Measurements from ENCODE around the gene ZNF782.
A peak's percentile ranks its signal among the peaks of the same experiment; 100 is the strongest.
"Not testable (repeated sequence)": the region's sequence is repeated elsewhere in the genome, so short reads cannot be mapped to it uniquely, and the experiment has no call there.

ZNF782 gene

GRCh38 chr9:96867079-96867804, 12.9 kb upstream of the ZNF782 start:
- Mint-ChIP-seq H3K36me3 (no peaks in the 10 kb centered on the region), H3K27me3 (peaks cover 20% of the 10 kb centered on the region), H3K4me3 (no peak overlapping the region), H3K4me1 (no peaks in the 10 kb centered on the region), H3K27ac (no peak overlapping the region), H3K9me3 (no peaks in the 10 kb centered on the region)
- no peak for DNase-seq
- CTCF ChIA-PET = no interaction called here

DNA sequence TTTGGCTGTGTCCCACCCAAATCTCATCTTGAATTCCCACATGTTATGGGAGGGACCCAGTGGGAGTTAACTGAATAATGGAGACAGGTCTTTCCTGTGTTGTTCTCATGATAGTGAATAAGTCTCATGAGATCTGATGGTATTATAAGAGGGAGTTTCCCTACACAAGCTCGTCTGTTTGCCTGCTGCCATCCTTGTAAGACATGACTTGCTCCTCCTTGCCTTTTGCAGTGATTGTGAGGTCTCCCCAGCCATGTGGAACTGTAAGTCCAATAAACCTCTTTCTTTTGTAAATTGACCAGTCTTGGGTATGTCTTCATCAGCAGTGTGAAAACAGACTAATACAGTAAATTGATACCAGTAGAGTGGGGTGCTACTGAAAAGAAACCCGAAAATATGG, 10.9 kb upstream of the ZNF782 start:
- not testable (repeated sequence) for H3K27ac Mint-ChIP-seq, H3K4me1 Mint-ChIP-seq, H3K36me3 Mint-ChIP-seq, H3K9me3 Mint-ChIP-seq, DNase-seq, H3K4me3 Mint-ChIP-seq
- CTCF ChIA-PET = interaction anchor here (0.6 kb wide), 1 partner anchor 1152 kb away, joined by 3 read pairs; no protein-coding TSS in a partner anchor
- H3K27me3 Mint-ChIP-seq = peaks cover 18% of the 10 kb centered on the region

DNA sequence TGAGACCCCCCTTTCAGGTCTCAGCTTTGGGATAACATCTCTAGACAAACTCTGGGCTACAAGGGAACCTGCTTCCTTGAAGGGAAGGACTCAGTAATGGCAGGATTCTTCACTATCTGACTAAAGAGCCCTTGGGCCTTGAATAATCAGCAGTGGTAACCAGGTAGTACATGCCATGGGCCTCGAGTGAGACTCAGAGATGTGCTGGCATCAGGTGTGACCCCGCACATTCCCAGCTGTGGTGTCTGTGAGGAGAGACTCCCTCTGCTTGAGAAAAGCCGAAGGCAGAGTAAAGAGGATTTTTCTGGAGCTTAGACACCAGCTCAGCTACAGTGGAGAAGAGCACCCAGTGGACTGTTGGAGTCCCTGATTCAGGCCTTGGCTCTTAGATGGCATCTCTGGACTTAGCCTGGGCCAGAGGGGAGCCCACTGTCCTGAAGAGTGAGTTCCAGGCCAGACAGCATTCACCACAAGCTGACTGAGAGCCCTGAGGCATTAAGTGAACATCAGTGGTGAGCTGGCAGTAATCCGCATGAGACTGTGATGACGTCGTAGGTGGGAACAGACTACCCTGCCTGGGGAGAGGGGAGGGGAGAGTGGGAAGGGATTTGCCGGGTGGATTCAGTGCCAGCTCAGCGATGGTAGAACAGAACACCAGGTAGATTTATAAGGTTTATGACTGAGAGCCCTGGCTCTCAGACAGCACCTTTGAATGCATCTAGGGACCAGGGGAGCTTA, 5.3 kb upstream of the ZNF782 start:
- DNase-seq = no peak
- CTCF ChIA-PET = interaction anchor here (1.0 kb wide), 1 partner anchor 538 kb away, joined by 4 read pairs; no protein-coding TSS in a partner anchor
- Mint-ChIP-seq H3K4me1 (peaks cover 5% of the 10 kb centered on the region), H3K27ac (no peak overlapping the region), H3K9me3 (no peaks in the 10 kb centered on the region), H3K4me3 (no peak overlapping the region), H3K36me3 (no peaks in the 10 kb centered on the region), H3K27me3 (peaks cover 14% of the 10 kb centered on the region)

- peaks cover 19% of the 10 kb centered on the region for H3K27me3 Mint-ChIP-seq
- no peak overlapping the region for H3K4me3 Mint-ChIP-seq
- CTCF ChIA-PET = interaction anchor here (1.4 to 3.4 kb wide), 4 partner anchors 16 to 740 kb away, joined by 3 to 24 read pairs (median 20); no protein-coding TSS in a partner anchor
- H3K27ac Mint-ChIP-seq = no peak overlapping the region
- peaks cover 11% of the 10 kb centered on the region for H3K4me1 Mint-ChIP-seq
- DNase-seq = no peak
- no peaks in the 10 kb centered on the region for H3K9me3 Mint-ChIP-seq
- peaks cover 3% of the 10 kb centered on the region for H3K36me3 Mint-ChIP-seq
These were observed 4.4 kb upstream of the ZNF782 start for GRCh38 chr9:96858670-96859069.

DNA sequence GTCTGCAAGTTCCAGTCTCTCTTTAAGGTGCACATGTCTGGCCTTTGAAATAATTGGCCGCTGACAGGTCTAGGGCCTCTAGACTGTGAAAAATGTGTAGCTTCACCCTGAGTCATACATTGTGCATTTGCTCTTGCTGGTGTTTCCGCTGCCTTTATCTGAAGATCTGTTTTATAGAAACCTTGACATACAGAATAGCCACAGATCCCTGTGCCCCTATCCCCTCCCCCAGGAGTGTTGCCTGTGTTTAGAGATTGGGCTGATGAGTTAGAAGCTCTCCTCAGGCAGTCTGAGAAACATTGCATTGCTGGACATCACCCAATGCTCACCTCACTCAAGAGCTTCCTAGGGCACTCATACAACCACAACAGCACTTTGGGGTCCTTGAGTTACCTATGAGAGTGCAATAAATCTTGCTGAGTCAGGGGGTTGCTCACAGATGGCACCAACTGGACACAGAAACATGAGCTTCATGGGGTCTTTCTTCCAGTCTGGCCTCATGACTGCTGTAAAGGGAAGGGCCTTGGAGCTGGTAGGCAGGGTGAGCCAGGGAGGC, 3.8 kb upstream of the ZNF782 start:
- Mint-ChIP-seq H3K9me3 (no peaks in the 10 kb centered on the region), H3K4me1 (peaks cover 16% of the 10 kb centered on the region), H3K27ac (no peak overlapping the region), H3K36me3 (peaks cover 3% of the 10 kb centered on the region), H3K27me3 (peaks cover 19% of the 10 kb centered on the region), H3K4me3 (no peak overlapping the region)
- DNase-seq = no peak
- CTCF ChIA-PET = interaction anchor here (1.3 to 3.4 kb wide), 6 partner anchors 12 to 740 kb away, joined by 3 to 24 read pairs (median 12); no protein-coding TSS in a partner anchor

DNA sequence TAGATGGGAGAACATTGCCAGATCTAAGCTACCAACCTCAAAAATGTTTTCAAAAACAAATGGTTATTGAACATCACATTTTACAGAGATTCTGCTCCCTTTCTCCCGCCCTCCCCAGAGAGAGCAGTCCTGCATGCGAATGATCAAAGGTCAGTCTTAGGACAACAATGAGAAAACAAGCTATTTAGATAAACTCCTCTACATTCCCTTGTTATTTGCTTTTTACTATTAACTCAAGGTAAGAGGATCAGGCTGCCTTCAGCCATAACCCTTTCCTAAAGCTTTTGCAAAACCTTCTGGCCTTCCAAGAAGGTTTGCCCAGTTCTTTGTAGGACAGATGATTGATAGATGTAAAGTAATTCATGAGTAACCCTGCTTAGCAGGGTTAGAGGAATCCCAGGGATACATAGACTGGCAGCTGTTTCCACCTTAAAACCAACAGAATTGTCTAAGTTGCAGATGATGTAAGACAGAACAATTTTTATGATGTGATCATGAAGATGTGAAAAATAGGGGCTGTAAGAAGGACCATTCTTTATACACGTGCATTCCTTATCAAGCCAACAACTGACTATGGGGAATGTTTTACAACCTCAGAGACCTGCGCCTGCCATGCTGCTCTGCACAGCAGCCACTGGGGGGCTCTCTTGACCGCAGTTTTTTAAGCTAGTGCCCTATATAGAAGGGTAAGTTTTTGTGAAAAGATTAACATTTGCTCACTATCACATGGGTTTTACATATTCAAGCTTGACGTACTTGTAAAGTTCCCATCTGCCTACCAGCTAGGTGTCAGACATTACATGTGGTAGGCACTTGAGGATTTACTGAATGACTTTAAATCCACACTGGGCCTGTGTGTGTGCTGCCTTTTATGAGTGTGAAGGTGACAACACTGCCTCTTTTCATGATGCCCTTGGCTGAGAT, 2.3 kb upstream of the ZNF782 start:
- peak; percentile 81 for DNase-seq
- H3K4me3 Mint-ChIP-seq = no peak overlapping the region
- no peaks in the 10 kb centered on the region for H3K9me3 Mint-ChIP-seq
- peaks cover 28% of the 10 kb centered on the region for H3K4me1 Mint-ChIP-seq
- CTCF ChIA-PET = interaction anchor here (0.9 to 3.4 kb wide), 19 partner anchors 9 to 759 kb away, joined by 3 to 24 read pairs (median 5); partner anchors contain the start of gene CTSV
- H3K36me3 Mint-ChIP-seq = peaks cover 9% of the 10 kb centered on the region
- H3K27ac Mint-ChIP-seq = no peak overlapping the region
- H3K27me3 Mint-ChIP-seq = peaks cover 19% of the 10 kb centered on the region

GRCh38 chr9:96854651-96855273, 448 bp upstream of the ZNF782 start:
- CTCF ChIA-PET = interaction anchor here (0.6 to 1.1 kb wide), 3 partner anchors 20 to 947 kb away, joined by 3 to 4 read pairs (median 3); no protein-coding TSS in a partner anchor
- no peak overlapping the region for H3K27ac Mint-ChIP-seq
- DNase-seq = no peak
- peaks cover 12% of the 10 kb centered on the region for H3K36me3 Mint-ChIP-seq
- H3K4me3 Mint-ChIP-seq = peak overlapping the region; percentile 100
- no peaks in the 10 kb centered on the region for H3K9me3 Mint-ChIP-seq
- H3K27me3 Mint-ChIP-seq = peaks cover 19% of the 10 kb centered on the region
- peaks cover 29% of the 10 kb centered on the region for H3K4me1 Mint-ChIP-seq

GRCh38 chr9:96852676-96853075, 1.6 kb downstream of the ZNF782 start:
- no peak for DNase-seq
- H3K27me3 Mint-ChIP-seq = peaks cover 19% of the 10 kb centered on the region
- H3K4me1 Mint-ChIP-seq = peaks cover 29% of the 10 kb centered on the region
- no peak overlapping the region for H3K27ac Mint-ChIP-seq
- H3K4me3 Mint-ChIP-seq = peak overlapping the region; percentile 100
- CTCF ChIA-PET = no interaction called here
- peaks cover 27% of the 10 kb centered on the region for H3K36me3 Mint-ChIP-seq
- H3K9me3 Mint-ChIP-seq = peaks cover 14% of the 10 kb centered on the region

GRCh38 chr9:96844040-96844439, 10.3 kb downstream of the ZNF782 start:
- peaks cover 75% of the 10 kb centered on the region for H3K36me3 Mint-ChIP-seq
- H3K4me1 Mint-ChIP-seq = peaks cover 14% of the 10 kb centered on the region
- no peak overlapping the region for H3K4me3 Mint-ChIP-seq
- H3K27me3 Mint-ChIP-seq = no peaks in the 10 kb centered on the region
- peaks cover 51% of the 10 kb centered on the region for H3K9me3 Mint-ChIP-seq
- H3K27ac Mint-ChIP-seq = no peak overlapping the region
- DNase-seq = no peak
- CTCF ChIA-PET = no interaction called here

DNA sequence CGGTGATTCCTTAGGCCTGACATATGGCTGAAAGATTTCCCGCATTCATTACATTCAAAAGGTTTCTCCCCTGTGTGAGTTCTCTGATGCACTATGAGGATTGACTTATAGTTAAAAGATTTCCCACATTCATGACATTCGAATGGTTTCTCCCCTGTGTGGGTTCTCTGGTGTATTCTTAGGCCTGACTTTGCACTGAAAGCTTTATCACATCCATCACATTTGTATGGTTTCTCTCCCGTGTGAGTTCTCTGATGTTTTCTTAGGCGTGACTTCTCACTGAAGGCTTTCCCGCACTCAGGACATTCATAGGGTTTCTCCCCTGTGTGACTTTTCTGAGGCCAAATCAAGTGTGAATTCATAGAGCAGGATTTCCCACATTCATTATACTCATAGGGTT, 35.8 kb downstream of the ZNF782 start:
- DNase-seq = no peak
- Mint-ChIP-seq H3K27me3 (no peaks in the 10 kb centered on the region), H3K4me1 (no peaks in the 10 kb centered on the region), H3K4me3 (no peak overlapping the region), H3K9me3 (peaks cover 70% of the 10 kb centered on the region), H3K36me3 (peaks cover 57% of the 10 kb centered on the region), H3K27ac (no peak overlapping the region)
- CTCF ChIA-PET = no interaction called here

DNA sequence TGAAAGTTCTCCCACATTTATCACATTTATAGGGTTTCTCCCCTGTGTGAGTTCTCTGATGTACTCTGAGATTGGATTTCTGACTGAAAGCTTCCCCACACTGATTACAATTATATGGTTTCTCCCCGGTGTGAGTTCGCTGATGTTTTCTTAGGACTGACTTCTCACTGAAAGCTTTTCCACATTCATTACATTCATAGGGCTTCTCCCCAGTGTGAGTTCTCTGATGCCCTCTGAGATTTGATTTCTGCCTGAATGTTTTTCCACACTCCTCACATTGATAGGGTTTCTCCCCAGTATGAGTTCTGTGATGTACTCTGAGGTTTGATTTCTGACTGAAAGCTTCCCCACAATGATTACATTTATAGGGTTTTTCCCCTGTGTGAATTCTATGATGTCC, 36.3 kb downstream of the ZNF782 start:
- DNase-seq = no peak
- Mint-ChIP-seq H3K9me3 (peaks cover 73% of the 10 kb centered on the region), H3K36me3 (peaks cover 55% of the 10 kb centered on the region), H3K27ac (no peak overlapping the region), H3K4me3 (no peak overlapping the region), H3K27me3 (no peaks in the 10 kb centered on the region), H3K4me1 (no peaks in the 10 kb centered on the region)
- CTCF ChIA-PET = no interaction called here

- CTCF ChIA-PET = no interaction called here
- H3K9me3 Mint-ChIP-seq = peaks cover 71% of the 10 kb centered on the region
- no peak for DNase-seq
- peaks cover 20% of the 10 kb centered on the region for H3K36me3 Mint-ChIP-seq
- H3K4me3 Mint-ChIP-seq = no peak overlapping the region
- no peaks in the 10 kb centered on the region for H3K27me3 Mint-ChIP-seq
- no peaks in the 10 kb centered on the region for H3K4me1 Mint-ChIP-seq
- no peak overlapping the region for H3K27ac Mint-ChIP-seq
These were observed 40.7 kb downstream of the ZNF782 start for GRCh38 chr9:96813607-96814006.

DNA sequence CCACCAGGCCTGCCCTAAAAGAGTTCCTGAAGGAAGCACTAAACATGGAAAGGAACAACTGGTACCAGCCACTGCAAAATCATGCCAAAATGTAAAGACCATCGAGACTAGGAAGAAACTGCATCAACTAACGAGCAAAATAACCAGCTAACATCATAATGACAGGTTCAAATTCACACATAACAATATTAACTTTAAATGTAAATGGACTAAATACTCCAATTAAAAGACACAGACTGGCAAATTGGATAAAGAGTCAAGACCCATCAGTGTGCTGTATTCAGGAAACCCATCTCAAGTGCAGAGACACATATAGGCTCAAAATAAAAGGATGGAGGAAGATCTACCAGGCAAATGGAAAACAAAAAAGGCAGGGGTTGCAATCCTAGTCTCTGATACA, 55.4 kb downstream of the ZNF782 start:
- Mint-ChIP-seq H3K9me3 (peaks cover 57% of the 10 kb centered on the region), H3K36me3 (peaks cover 28% of the 10 kb centered on the region)
- DNase-seq, H3K4me1 Mint-ChIP-seq, H3K27ac Mint-ChIP-seq, H3K4me3 Mint-ChIP-seq, H3K27me3 Mint-ChIP-seq, CTCF ChIA-PET: not testable (repeated sequence)

Measured in activated naive CD4-positive, alpha-beta T cell treated with anti-CD3 and anti-CD28 coated beads, Interleukin-2, amount 10 ng/mL, durations not matched to agents 7 days and 5 days (primary cell).